ENCODE data around the gene PBX3. TPM values are rescaled to one million over a fixed set of nuclear protein-coding genes. Genes with fewer than 3 reads are reported as not detected.

Gene PBX3
- total RNA-seq, 1 donor from 2014 or later: 37.6 TPM

GRCh38 chr9:125730168-125730567 is 17.0 kb upstream of the PBX3 start:
- no peak overlapping the region for H3K27ac Mint-ChIP-seq (ENCODE audit: unreplicated experiment)

GRCh38 chr9:125732562-125732961 is 14.6 kb upstream of the PBX3 start:
- H3K4me1 Mint-ChIP-seq (ENCODE audit: unreplicated experiment): peaks cover 3% of the 10 kb centered on the region
- no peak for TF ChIP-seq CTCF (IDR thresholded peaks at IDR 0.05; ENCODE audit: unreplicated experiment)
- H3K36me3 Mint-ChIP-seq (ENCODE audit: low read depth, unreplicated experiment): no peaks in the 10 kb centered on the region
- DNase-seq (ENCODE audit: low spot score): peak; percentile 24
- H3K4me3 Mint-ChIP-seq (ENCODE audit: unreplicated experiment): no peak overlapping the region
- H3K27me3 Mint-ChIP-seq (ENCODE audit: unreplicated experiment): no peaks in the 10 kb centered on the region
- no peak overlapping the region for H3K27ac Mint-ChIP-seq (ENCODE audit: unreplicated experiment)
- H3K9me3 Mint-ChIP-seq (ENCODE audit: unreplicated experiment): no peaks in the 10 kb centered on the region

More at GRCh38 chr9:125730168-125730567, 17.0 kb upstream of the PBX3 start:
- no peaks in the 10 kb centered on the region for H3K9me3 Mint-ChIP-seq (ENCODE audit: unreplicated experiment)
- no peak for TF ChIP-seq CTCF (IDR thresholded peaks at IDR 0.05; ENCODE audit: unreplicated experiment)
- H3K27me3 Mint-ChIP-seq (ENCODE audit: unreplicated experiment): no peaks in the 10 kb centered on the region
- no peak for DNase-seq (ENCODE audit: low spot score)
- H3K4me3 Mint-ChIP-seq (ENCODE audit: unreplicated experiment): no peak overlapping the region
- no peaks in the 10 kb centered on the region for H3K36me3 Mint-ChIP-seq (ENCODE audit: low read depth, unreplicated experiment)
- peaks cover 3% of the 10 kb centered on the region for H3K4me1 Mint-ChIP-seq (ENCODE audit: unreplicated experiment)

GRCh38 chr9:125739436-125739835 is 7.7 kb upstream of the PBX3 start:
- no peaks in the 10 kb centered on the region for H3K27me3 Mint-ChIP-seq (ENCODE audit: unreplicated experiment)
- TF ChIP-seq CTCF (IDR thresholded peaks at IDR 0.05; ENCODE audit: unreplicated experiment): no peak
- DNase-seq (ENCODE audit: low spot score): no peak
- no peak overlapping the region for H3K4me3 Mint-ChIP-seq (ENCODE audit: unreplicated experiment)
- peaks cover 3% of the 10 kb centered on the region for H3K36me3 Mint-ChIP-seq (ENCODE audit: low read depth, unreplicated experiment)
- no peaks in the 10 kb centered on the region for H3K9me3 Mint-ChIP-seq (ENCODE audit: unreplicated experiment)
- no peak overlapping the region for H3K27ac Mint-ChIP-seq (ENCODE audit: unreplicated experiment)
- H3K4me1 Mint-ChIP-seq (ENCODE audit: unreplicated experiment): peaks cover 3% of the 10 kb centered on the region

- Mint-ChIP-seq H3K4me3 (ENCODE audit: unreplicated experiment) (no peak overlapping the region), H3K36me3 (ENCODE audit: low read depth, unreplicated experiment) (peaks cover 3% of the 10 kb centered on the region), H3K27me3 (ENCODE audit: unreplicated experiment) (no peaks in the 10 kb centered on the region), H3K27ac (ENCODE audit: unreplicated experiment) (no peak overlapping the region), H3K4me1 (ENCODE audit: unreplicated experiment) (peaks cover 3% of the 10 kb centered on the region), H3K9me3 (ENCODE audit: unreplicated experiment) (no peaks in the 10 kb centered on the region)
- DNase-seq (ENCODE audit: low spot score): no peak
- no peak for TF ChIP-seq CTCF (IDR thresholded peaks at IDR 0.05; ENCODE audit: unreplicated experiment)
These were observed 4.5 kb upstream of the PBX3 start for GRCh38 chr9:125742657-125743056.

GRCh38 chr9:125743682-125744428 is 3.3 kb upstream of the PBX3 start:
- peaks cover 3% of the 10 kb centered on the region for H3K36me3 Mint-ChIP-seq (ENCODE audit: low read depth, unreplicated experiment)
- H3K27me3 Mint-ChIP-seq (ENCODE audit: unreplicated experiment): peaks cover 4% of the 10 kb centered on the region
- no peak for DNase-seq (ENCODE audit: low spot score)
- no peak overlapping the region for H3K4me3 Mint-ChIP-seq (ENCODE audit: unreplicated experiment)
- H3K27ac Mint-ChIP-seq (ENCODE audit: unreplicated experiment): no peak overlapping the region
- TF ChIP-seq CTCF (IDR thresholded peaks at IDR 0.05; ENCODE audit: unreplicated experiment): no peak
- no peaks in the 10 kb centered on the region for H3K9me3 Mint-ChIP-seq (ENCODE audit: unreplicated experiment)
- H3K4me1 Mint-ChIP-seq (ENCODE audit: unreplicated experiment): no peaks in the 10 kb centered on the region

All from endothelial cell (in vitro differentiated cells).